ENCODE data around the gene WDR54. TPM values are rescaled to one million over a fixed set of nuclear protein-coding genes. Genes with fewer than 3 reads are reported as not detected.

The WDR54 gene, protein sequence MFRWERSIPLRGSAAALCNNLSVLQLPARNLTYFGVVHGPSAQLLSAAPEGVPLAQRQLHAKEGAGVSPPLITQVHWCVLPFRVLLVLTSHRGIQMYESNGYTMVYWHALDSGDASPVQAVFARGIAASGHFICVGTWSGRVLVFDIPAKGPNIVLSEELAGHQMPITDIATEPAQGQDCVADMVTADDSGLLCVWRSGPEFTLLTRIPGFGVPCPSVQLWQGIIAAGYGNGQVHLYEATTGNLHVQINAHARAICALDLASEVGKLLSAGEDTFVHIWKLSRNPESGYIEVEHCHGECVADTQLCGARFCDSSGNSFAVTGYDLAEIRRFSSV
- total RNA-seq (2014; rRNA removed; shearing (Covaris generic); ENCODE audit: low replicate concordance): 183 and 209 TPM in 2 replicates

DNA sequence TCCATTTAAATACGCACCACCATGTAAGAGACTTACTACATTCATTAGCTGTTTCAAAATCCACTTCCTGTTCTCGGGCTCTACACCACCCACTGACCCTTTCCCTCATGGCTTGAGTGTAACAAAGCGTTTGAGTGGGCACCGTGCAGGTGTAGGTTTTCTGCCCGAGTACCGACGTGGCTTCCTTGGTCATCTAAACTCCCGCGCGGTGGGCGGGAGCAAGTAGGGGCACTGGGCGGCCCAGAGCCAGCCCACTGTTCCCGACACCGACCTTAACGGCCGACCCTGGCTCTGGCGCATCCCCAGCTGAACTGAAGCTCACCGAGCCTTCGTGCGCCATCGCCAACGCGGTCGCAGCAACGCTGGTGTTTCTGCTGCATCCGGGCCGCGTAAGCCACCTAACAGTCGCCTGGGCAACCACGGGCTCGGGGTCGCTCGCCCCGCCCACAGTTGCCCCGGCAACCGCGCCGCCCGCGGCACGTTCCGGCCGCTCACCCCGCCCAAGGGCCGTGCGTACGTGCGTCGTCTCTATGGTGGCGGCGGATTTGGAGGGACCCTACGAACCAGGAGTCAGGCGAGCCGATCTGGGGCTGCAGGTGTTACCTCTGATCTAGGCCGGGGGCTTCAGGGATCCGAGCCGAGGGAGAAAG is at the start of gene WDR54, which contains the start of gene C2orf81:
Gene WDR54, plus strand, starts transcription at position 510 of the 650 bp plus-strand sequence. CDS start 424 bp downstream, outside the sequence.
Gene C2orf81, minus strand, starts transcription at position 399 of the 650 bp plus-strand sequence. Its CDS starts 59 bp downstream, at position 340.
- peak; percentile 94 for DNase-seq (ENCODE audit: low read depth)
- in situ Hi-C loops (cut with HindIII; ENCODE audit: low pct_unique_long_range_greater_than_20kb, low sequenced_read_pairs): no loop called here

DNA sequence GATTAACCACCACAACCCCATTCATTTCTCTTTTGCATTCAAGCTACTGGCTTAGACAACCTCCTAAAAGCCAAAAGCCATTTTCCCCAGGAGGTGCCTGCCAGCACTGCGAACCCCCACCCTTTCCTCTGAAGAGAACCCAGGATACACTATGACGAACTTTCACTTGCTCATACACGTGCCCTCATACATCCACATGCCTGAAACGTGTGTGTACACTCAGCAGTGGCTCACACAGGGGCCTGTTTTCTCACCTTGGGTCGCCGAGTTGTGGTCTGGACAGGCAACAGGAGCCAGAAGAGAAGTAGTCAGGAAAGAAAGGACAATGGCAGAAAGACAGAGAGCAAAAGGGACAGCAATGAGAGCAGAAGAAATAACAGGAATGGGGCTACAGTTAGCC is 48.9 kb upstream of the WDR54 start:
- in situ Hi-C loops (cut with HindIII; ENCODE audit: low pct_unique_long_range_greater_than_20kb, low sequenced_read_pairs): no loop called here
- no peak for DNase-seq (ENCODE audit: low read depth)

DNA sequence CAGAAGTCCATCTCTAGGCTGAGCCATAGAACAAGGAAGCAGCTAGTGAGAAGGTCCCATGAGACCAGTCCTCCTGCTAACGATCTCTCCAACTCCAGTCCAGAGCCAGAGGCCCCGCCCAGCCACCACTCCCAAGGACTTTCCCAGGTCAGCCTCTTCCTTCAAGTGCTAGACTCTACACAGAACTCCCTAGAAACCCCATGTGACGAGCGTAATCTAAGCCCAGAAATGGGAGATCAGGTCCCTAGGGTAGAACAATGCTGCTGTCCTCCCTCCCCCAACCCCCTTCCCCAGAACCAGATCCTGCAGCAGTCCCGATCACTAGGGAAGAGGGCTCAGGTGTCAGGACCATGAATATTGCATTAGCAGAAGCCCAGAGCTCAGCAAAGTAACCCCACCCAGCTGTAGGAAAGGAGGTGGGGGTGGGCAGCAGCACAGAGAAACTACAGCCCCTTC is 48.3 kb upstream of the WDR54 start:
- in situ Hi-C loops (cut with HindIII; ENCODE audit: low pct_unique_long_range_greater_than_20kb, low sequenced_read_pairs): no loop called here
- DNase-seq (ENCODE audit: low read depth): peak; percentile 19

DNA sequence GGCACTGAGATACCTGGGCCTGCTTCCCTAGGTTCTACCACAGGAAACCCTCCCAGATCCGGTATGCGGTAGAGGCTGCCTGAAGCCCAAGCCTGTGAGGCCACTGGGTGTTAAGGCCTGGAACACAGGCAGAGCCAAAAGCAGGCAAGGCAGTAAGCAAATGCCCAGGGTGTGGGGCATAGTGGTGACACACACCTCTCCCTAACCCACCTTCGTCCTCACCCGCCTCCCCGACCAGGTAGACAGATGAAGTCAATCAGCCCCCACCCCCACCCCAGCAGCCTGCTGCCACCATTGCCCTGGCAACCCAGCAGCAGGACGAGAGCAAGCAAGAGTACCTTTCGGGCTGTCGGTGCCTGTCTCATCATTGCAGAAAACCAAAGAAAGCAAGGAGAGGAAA is 47.5 kb upstream of the WDR54 start:
- in situ Hi-C loops (cut with HindIII; ENCODE audit: low pct_unique_long_range_greater_than_20kb, low sequenced_read_pairs): no loop called here
- DNase-seq (ENCODE audit: low read depth): no peak

DNA sequence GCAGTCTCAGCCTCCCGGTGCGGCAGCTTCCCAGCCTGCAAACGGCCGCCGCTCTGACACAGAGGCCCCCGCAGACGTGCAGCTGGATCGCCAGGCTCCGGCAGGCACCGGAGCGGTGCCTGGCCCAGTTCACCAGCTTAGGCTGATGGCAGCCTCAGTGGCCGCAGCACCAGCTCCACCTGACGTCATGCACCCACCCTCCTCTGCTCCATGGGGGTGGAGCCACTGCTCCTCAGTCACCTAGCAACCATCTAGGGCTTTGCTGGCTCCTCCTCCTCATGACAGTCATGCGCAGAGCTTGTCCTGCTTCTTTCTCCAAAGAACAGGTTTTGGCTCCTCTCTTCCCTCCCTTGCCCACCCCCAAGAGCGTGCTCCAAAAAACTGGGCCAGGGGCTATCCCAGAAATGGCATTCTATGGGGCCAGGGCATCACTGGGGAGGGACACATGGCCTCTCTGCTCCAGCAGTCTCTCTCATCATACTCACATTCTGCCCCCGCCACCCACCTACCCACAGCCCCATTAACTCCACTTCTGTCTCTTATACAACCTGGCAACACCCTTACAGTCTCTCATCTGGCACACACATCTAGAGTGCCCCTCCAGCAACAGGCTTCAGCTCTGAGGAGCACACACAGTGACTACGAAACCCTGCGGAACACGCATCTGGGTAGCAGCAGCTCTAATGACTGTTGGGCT is 46.9 kb upstream of the WDR54 start:
- in situ Hi-C loops (cut with HindIII; ENCODE audit: low pct_unique_long_range_greater_than_20kb, low sequenced_read_pairs): no loop called here
- DNase-seq (ENCODE audit: low read depth): no peak

DNA sequence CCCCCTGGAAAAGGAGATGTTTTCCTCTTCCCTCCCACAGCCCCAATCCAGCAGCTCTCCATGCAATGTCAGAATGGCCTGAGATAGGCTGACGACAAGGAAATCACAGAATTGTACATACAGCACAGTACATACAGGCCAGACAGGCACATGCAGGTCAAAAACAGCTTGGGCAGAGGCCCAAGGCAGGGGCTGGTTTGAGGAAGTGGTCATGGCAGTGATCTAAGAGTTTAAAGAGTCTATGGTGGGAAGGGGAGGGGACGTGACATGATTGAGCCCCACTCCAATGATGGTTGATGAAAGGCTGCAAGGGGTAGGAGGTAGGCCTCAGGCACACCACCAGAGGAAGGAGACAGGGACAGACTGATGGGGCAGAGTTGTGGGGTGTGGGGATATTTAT is 45.7 kb upstream of the WDR54 start:
- no peak for DNase-seq (ENCODE audit: low read depth)
- in situ Hi-C loops (cut with HindIII; ENCODE audit: low pct_unique_long_range_greater_than_20kb, low sequenced_read_pairs): no loop called here

DNA sequence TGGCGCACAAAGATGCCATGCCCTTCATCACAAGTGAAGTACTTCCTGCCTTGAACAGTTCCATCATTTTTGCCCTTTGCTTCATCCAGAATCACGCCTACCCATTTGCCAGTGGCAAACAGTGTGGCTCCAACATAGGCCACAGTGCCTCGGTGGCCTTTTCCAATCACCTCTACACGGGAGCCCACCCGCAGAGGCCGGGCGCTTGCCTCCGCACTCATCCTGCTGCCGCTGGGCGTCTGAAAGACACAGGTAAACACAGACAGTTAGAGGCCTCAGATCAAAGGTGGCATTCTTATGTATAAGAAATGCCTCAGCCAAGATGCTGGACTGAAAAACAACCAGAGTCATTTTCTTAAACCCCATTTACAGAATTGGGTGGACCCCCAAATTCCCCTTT is 43.5 kb upstream of the WDR54 start:
- no peak for DNase-seq (ENCODE audit: low read depth)
- in situ Hi-C loops (cut with HindIII; ENCODE audit: low pct_unique_long_range_greater_than_20kb, low sequenced_read_pairs): no loop called here

DNA sequence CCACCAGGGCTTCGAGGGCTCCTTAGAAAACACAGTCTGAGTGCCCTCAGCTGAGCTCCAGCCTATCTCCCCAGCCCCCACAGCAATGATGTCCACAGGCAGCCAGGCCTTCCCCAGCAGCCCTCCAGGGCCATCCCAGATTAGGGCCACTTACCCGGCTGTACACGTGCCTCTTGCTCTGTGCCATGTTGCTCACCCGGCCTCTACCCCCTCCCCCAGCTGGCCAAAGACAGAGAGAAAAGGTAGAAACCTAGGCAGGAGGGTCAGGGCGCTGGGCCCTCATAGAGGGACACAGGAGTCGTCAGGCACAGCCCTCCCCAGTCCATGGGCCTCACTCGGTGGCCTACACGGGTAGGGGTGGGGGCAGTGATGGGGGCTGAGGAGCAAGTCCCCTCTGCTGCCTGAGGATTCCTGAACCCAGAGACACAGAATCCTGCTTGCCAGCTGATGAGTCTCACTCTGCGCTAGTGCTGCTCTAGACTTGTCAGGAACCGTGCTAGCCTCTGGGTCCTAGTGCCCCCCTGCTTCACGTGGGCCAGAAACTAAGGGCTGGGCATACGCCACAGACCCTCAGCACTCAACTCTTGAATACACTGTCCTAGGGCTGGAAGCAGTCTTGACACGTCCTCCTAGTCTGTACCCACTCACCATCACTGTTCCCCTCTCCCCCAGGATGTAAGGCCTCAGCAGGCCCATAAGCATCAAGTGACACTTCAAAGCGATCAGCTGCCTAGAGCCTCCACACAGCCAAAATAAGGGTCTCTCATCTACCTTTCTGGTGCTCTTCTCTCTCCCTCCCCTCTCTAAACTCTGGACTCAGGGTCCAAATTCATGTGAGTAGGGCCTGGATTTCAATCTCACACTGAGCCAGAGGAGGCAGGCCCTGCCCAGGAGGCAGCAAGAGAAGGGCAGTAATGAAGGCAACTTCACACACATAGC is 41.4 kb upstream of the WDR54 start, which contains the start of gene DCTN1:
Gene DCTN1, minus strand, starts transcription at position 461 of the 939 bp plus-strand sequence. Its CDS starts 274 bp downstream, at position 187.
- in situ Hi-C loops (cut with HindIII; ENCODE audit: low pct_unique_long_range_greater_than_20kb, low sequenced_read_pairs): no loop called here
- peak; percentile 19 for DNase-seq (ENCODE audit: low read depth)

DNA sequence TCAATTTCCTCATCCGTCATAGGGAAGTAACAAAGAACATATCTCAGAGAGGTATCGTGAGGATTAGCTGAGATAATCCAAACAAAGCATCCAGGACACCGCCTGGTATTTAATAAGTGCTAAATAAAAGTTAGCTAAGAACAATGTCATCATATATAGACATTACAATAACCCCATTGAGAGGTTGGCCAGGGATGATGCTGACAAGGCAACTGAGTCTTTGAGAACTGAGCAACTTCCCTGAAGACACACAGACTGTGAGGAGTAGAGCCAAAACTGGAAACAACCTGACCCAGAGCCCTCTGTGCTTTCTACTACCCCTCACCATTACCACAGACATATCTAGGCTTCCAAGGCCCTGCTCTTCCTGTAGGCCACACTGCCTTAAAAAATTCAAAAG is 39.8 kb upstream of the WDR54 start:
- no peak for DNase-seq (ENCODE audit: low read depth)
- in situ Hi-C loops (cut with HindIII; ENCODE audit: low pct_unique_long_range_greater_than_20kb, low sequenced_read_pairs): no loop called here

DNA sequence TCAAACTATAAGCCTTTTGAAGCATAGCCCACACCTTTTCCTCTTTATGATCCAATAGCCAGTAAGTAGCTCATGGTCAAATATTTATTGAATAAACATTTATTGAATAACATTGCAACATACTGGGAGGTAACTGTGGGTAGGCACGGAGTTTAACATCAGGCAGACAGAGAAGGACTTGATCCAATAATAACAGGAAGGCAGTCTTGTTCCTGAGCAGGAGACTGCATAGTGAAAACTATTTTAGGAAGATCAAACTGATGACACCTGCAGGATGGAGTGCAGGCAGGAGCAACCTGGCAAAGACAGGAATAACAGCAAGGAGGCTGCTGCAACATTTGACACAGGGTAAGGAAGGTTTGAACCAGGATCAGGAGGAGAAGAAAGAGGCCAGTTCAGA is 38.3 kb upstream of the WDR54 start:
- DNase-seq (ENCODE audit: low read depth): peak; percentile 43
- in situ Hi-C loops (cut with HindIII; ENCODE audit: low pct_unique_long_range_greater_than_20kb, low sequenced_read_pairs): no loop called here

DNA sequence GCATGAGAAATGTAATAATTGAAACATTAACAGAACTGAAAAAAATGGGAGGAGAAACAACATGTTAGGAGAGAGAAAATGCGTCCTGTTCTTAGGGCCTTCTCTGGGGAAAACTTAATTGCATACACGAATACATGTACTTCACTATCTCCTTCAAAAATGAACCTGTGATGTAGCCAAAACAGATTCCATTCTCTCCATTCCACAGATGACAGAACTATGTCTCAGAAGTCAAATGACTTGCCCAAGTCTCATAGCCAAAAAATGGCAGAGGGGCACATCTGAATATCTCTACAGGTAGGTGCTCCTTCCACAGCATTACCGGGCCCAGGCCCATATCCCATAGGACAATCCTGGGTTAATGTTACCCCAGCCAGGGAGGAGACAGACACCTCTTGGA is 37.5 kb upstream of the WDR54 start:
- DNase-seq (ENCODE audit: low read depth): no peak
- in situ Hi-C loops (cut with HindIII; ENCODE audit: low pct_unique_long_range_greater_than_20kb, low sequenced_read_pairs): no loop called here

DNA sequence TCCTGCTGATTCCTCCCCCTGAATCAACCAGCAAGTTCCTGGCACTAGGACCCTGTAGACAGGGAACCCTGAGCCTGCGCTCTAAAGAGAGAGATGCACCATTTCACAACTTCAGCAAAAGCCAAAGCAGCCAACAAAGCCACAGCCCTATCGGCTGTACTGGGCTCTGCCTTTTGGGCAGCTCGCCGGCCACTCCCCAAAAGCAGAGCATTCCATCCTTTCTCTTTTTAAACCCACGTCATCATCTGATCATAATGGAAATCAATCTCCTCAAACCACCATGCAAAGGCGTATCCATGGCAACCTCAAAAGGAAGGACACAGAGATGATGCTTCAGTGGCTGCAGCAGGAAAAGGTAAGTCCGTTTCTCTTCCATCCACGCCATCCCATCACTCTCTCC is 36.1 kb upstream of the WDR54 start:
- in situ Hi-C loops (cut with HindIII; ENCODE audit: low pct_unique_long_range_greater_than_20kb, low sequenced_read_pairs): no loop called here

DNA sequence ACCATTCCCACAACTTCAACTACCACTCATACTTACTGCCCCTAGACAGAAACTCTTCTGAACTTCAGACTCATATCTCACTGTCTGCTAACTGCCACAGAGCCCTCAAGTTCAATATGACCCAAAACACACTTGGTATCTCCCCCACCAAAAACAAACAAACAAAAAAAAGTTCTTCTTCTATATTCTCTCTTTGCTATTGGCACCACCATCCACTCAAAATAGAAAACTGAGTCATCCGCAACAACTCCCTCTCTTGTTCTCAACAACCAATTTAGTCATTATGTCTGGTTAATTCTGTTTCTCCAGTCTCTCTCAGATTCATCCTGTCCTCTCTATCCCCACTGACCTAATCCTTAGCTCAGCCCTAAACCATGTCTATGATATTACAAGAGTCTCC is 34.2 kb upstream of the WDR54 start:
- no peak for DNase-seq (ENCODE audit: low read depth)
- in situ Hi-C loops (cut with HindIII; ENCODE audit: low pct_unique_long_range_greater_than_20kb, low sequenced_read_pairs): no loop called here

More for the DNA sequence above, 36.1 kb upstream of the WDR54 start:
- no peak for DNase-seq (ENCODE audit: low read depth)

DNA sequence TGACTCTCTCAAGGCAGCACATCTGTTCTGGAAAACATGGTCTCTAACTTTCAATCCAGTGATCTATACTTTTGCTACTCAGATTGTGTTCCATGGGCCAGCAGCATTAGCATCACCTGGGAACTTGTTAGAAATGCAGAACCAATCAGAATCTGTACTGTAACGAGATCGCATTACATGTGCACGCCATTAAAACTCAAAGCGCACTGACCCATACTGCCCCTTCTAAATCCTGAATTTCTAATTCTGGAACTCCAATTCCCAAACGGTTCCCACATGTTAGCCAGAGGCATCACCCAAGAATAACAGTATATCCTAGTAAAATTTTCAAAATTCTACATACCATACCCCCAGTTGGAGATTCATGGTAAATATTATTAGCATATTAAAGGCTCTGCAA is 30.9 kb upstream of the WDR54 start:
- DNase-seq (ENCODE audit: low read depth): no peak
- in situ Hi-C loops (cut with HindIII; ENCODE audit: low pct_unique_long_range_greater_than_20kb, low sequenced_read_pairs): no loop called here

DNA sequence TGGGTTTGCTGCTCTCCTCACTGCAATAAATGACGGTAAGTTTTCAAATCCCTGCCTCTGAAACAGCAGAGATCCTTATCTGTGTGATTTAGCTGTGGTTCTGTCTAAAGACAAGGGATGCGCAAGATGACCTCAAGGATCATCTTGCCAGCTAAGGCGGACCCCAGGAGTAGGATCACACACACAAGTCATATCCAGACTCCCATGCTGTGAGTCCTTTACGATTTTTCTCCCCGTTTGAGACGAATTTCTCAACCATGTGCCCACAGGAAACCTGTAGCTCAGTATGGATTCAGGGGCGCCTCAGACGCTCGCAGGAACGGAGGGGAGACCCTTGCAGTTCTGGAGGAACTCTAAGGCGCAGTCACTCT is 30.3 kb upstream of the WDR54 start:
- peak; percentile 12 for DNase-seq (ENCODE audit: low read depth)
- in situ Hi-C loops (cut with HindIII; ENCODE audit: low pct_unique_long_range_greater_than_20kb, low sequenced_read_pairs): no loop called here

DNA sequence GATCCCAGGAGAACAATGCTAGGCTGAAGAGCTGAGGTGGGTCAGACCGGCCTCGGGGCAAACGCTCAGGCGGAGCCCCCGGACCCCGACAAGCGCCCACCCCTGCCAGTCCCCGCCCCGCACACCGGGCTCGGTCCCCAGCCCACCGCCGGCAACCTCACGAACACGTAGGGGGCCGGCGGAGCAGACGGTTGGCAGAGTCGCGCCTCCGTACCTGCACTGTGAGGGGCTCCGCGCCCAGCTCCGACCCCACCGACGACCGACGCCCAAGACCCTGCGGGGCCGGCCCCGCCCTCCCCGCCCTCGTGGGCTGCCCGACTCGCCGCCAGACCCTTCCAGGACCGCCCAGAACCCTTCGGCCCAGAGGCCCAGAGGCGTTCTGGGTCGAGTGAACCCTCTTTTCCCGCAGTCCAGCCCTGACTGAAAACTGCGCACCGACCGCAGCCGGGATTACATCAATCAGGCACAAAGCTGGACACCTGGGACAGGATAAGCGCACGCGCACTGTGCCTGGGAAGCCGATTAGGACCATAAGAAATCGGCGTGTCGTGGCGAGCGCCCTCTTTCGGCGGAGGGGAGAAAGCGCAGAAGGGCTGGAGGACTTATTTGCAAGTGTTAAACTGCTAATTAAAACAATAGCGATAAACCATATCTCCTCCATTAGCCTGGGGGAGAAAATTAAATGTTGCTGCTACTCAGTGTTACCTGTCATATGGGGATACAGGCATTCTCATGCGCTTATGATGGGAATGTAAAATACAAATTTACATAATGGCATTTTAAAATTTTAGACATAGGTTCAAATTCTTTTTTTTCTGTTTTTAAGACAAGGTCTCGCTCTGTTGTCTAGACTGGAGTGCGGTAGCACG is 29.7 kb upstream of the WDR54 start:
- DNase-seq (ENCODE audit: low read depth): peak; percentile 84
- in situ Hi-C loops (cut with HindIII; ENCODE audit: low pct_unique_long_range_greater_than_20kb, low sequenced_read_pairs): no loop called here

DNA sequence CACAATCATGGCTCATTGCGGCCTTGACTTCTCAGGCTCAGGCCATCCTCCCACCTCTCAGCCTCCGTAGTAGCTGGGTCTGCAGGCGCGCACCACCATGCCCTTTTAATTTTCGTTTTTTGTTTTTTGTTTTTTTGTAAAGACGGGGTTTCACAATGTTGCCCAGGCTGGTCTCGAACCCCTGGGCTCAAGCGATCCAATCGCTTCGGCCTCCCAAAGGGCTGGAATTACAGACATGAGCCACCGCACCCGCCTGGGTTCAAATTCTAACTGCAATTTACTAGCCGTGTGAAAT is 29.1 kb upstream of the WDR54 start:
- DNase-seq (ENCODE audit: low read depth): no peak
- in situ Hi-C loops (cut with HindIII; ENCODE audit: low pct_unique_long_range_greater_than_20kb, low sequenced_read_pairs): no loop called here

All from Caki2 (cell line).